ENCODE data around the gene TWNK. TPM values are rescaled to one million over a fixed set of nuclear protein-coding genes. Genes with fewer than 3 reads are reported as not detected.
A peak's percentile ranks its signal among the peaks of the same experiment; 100 is the strongest.

The TWNK gene
- total and polyA plus RNA-seq, 9 of the 15 experiments (the other 6 are each of a cell fraction or from before 2014, with no cell fraction given), result 11.6 to 34.7 (median 17.4) TPM

GRCh38 chr10:101018600-101019439 lies 31.5 kb downstream of the TWNK start (continued):
- TF ChIP-seq USF1 (CRISPR knock-in tag; IDR thresholded peaks at IDR 0.05) (0 out of 2 replicates have a peak, but pooled peaks have one; percentile 26), ZBTB33 (CRISPR knock-in tag; IDR thresholded peaks at IDR 0.05) (peak; percentile 90; the same call in 1 of the 2 replicates), HCFC1 (IDR thresholded peaks at IDR 0.05; ENCODE audit: low read depth, low read length) (no peak), CTCF (IDR thresholded peaks at IDR 0.05 in 2 of 3, conservative IDR thresholded peaks at IDR 0.05 in 1 of 3; ENCODE audit: insufficient read depth in 2 of 3, low read depth in 1 of 3, low read length in 3 of 3) (peak; percentile 73 to 92 (median 78)), L3MBTL2 (IDR thresholded peaks at IDR 0.05) (peak; percentile 34; the same call in 1 of the 2 replicates), SMC3 (conservative IDR thresholded peaks at IDR 0.05; ENCODE audit: insufficient read depth, low read depth, low read length) (peak; percentile 48), REST (IDR thresholded peaks at IDR 0.05; ENCODE audit: borderline replicate concordance) (peak; percentile 37; the same call in 1 of the 2 replicates), REST (CRISPR knock-in tag; IDR thresholded peaks at IDR 0.05; ENCODE audit: low read depth) (no peak), ZNF75A (CRISPR knock-in tag; IDR thresholded peaks at IDR 0.05) (no peak), ZNF431 (CRISPR knock-in tag; IDR thresholded peaks at IDR 0.05) (peak; percentile 45; the same call in 1 of the 2 replicates), ZBTB17 (CRISPR knock-in tag; IDR thresholded peaks at IDR 0.05) (0 out of 2 replicates have a peak, but pooled peaks have one; percentile 22), NELFE (IDR thresholded peaks at IDR 0.05; ENCODE audit: insufficient read depth, insufficient read length) (no peak), JUN (IDR thresholded peaks at IDR 0.05; ENCODE audit: borderline replicate concordance, low read depth, low read length) (no peak), JUN (CRISPR knock-in tag; IDR thresholded peaks at IDR 0.05; ENCODE audit: borderline replicate concordance) (peak; percentile 24; the same call in 1 of the 2 replicates)

All from K562 (cell line).